ENCODE results near the gene FOSL2.

The FOSL2 gene

DNA sequence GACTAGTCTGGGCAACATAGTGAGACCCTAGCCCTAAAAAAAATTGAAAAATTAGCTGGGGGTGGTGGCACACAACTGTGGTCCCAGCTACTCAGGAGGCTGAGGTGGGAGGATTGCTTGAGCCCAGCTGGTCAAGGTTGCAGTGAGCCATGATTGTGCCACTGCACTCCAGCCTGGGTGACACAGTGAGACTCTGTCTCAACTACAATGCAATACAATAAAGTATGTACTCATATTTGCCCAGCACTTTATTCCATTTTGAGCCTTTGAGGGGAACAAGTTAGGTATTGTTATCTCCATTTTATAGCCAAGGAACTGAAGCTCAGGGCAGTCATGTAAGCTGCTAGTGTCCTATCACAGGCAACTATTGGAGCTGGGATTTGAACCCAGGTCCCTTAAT lies 53.9 kb downstream of the FOSL2 start:
- TF ChIP-seq, protein P1, sequence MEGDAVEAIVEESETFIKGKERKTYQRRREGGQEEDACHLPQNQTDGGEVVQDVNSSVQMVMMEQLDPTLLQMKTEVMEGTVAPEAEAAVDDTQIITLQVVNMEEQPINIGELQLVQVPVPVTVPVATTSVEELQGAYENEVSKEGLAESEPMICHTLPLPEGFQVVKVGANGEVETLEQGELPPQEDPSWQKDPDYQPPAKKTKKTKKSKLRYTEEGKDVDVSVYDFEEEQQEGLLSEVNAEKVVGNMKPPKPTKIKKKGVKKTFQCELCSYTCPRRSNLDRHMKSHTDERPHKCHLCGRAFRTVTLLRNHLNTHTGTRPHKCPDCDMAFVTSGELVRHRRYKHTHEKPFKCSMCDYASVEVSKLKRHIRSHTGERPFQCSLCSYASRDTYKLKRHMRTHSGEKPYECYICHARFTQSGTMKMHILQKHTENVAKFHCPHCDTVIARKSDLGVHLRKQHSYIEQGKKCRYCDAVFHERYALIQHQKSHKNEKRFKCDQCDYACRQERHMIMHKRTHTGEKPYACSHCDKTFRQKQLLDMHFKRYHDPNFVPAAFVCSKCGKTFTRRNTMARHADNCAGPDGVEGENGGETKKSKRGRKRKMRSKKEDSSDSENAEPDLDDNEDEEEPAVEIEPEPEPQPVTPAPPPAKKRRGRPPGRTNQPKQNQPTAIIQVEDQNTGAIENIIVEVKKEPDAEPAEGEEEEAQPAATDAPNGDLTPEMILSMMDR (IDR thresholded peaks at IDR 0.05; ENCODE audit: insufficient read depth, low read length, poor library complexity, severe bottlenecking), result no peak
- no peak overlapping the region for H3K4me3 ChIP-seq (replicated peaks; ENCODE audit: low read depth, low read length)
- no peak for DNase-seq (ENCODE audit: extremely low read depth, insufficient read length)

DNA sequence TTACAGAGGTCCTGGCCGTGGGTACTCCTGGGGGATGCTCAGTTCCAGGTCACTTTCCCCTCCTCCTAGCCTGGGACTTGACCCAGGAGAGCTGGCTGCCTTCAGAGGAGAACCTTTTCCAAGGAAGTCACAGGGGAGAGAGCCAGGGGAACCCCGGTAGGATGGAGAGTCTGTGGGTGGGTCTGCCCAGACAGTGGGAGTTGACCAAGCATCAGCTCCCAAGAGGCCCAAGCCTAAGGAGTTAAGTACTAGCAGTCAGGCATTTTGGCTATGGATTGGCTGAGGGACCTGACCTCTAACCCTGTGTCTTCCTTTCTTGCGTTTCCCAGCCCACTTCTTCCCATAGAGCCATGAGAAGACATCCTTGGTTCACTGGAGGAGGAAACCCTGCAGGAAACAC lies 54.4 kb downstream of the FOSL2 start:
- Histone ChIP-seq H3K27me3 (replicated peaks; ENCODE audit: control insufficient read depth, insufficient read depth, low read length) (peaks cover 2% of the 10 kb centered on the region; the same call in 1 of the 2 replicates), H3K4me3 (replicated peaks; ENCODE audit: low read depth, low read length) (no peak overlapping the region), H3K36me3 (ENCODE audit: control insufficient read depth, insufficient read depth, low read length) (no peaks in the 10 kb centered on the region)
- TF ChIP-seq, protein P1 (IDR thresholded peaks at IDR 0.05; ENCODE audit: insufficient read depth, low read length, poor library complexity, severe bottlenecking), result no peak
- DNase-seq (ENCODE audit: extremely low read depth, insufficient read length), result no peak

More for the DNA sequence above, 53.9 kb downstream of the FOSL2 start:
- Histone ChIP-seq H3K36me3 (ENCODE audit: control insufficient read depth, insufficient read depth, low read length) (no peaks in the 10 kb centered on the region), H3K27me3 (replicated peaks; ENCODE audit: control insufficient read depth, insufficient read depth, low read length) (peaks cover 2% of the 10 kb centered on the region; the same call in 1 of the 2 replicates)

DNA sequence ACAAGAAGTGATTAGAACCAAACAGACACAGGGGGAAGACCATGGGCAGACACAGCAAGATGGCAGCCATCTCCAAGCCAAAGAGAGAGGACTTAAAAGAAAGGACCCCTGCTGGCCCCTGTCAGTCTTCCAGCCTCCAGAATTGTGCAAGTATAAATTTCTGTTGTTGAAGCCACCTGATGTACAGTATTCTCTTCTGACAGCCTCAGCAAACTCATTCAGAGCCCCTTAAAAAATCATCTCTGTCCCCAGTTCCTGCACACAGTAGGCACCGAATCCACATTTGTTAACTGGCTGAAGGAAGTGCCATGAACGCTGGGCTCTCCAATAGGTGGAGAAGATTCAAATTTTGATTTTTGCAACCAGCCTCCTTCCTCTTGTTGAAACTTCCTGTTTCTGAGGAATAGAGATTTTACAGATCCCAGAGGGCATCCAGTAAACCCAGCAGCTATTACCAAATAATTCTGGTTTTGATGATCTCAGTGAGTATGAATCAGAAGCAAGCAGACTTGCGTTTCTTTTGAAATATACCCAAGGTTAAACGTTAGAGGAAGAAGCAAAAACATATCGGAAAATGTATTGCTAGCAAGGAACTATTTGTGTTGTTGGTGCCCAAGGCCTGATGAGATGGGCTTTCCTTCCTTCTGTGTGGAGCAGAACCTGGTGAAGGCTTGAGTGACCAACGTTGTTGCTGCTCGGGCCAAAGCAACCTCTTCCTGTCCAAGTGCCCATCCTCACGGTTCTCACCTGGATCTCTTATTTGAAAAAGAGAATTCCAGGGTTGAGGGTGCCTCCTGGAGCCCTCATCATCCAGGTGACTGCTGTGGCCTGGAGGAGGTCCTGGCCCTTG lies 55.5 kb downstream of the FOSL2 start:
- H3K27me3 ChIP-seq (replicated peaks; ENCODE audit: control insufficient read depth, insufficient read depth, low read length), result peaks cover 2% of the 10 kb centered on the region; the same call in 1 of the 2 replicates
- no peak for DNase-seq (ENCODE audit: extremely low read depth, insufficient read length)
- H3K36me3 ChIP-seq (ENCODE audit: control insufficient read depth, insufficient read depth, low read length), result no peaks in the 10 kb centered on the region
- no peak overlapping the region for H3K4me3 ChIP-seq (replicated peaks; ENCODE audit: low read depth, low read length)
- TF ChIP-seq, protein P1 (IDR thresholded peaks at IDR 0.05; ENCODE audit: insufficient read depth, low read length, poor library complexity, severe bottlenecking), result no peak

DNA sequence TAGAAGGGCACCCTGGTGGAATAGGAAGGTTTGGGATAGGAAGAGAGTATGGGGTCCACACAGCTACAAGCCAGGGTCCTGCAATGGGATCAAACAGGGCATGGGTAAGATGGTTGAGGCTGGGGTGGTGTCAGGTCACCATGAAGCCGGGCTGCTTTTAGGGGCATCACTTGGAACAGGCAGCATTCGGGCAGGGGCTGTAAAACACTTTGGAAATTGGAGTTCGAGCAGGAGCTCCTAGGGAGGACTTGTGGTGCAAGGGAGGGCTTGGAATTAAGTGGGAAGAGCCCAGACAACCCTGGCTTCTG lies 56.1 kb downstream of the FOSL2 start:
- Histone ChIP-seq H3K4me3 (replicated peaks; ENCODE audit: low read depth, low read length) (no peak overlapping the region), H3K27me3 (replicated peaks; ENCODE audit: control insufficient read depth, insufficient read depth, low read length) (peaks cover 2% of the 10 kb centered on the region; the same call in 1 of the 2 replicates), H3K36me3 (ENCODE audit: control insufficient read depth, insufficient read depth, low read length) (no peaks in the 10 kb centered on the region)
- TF ChIP-seq, protein P1 (IDR thresholded peaks at IDR 0.05; ENCODE audit: insufficient read depth, low read length, poor library complexity, severe bottlenecking), result no peak
- DNase-seq (ENCODE audit: extremely low read depth, insufficient read length), result no peak

DNA sequence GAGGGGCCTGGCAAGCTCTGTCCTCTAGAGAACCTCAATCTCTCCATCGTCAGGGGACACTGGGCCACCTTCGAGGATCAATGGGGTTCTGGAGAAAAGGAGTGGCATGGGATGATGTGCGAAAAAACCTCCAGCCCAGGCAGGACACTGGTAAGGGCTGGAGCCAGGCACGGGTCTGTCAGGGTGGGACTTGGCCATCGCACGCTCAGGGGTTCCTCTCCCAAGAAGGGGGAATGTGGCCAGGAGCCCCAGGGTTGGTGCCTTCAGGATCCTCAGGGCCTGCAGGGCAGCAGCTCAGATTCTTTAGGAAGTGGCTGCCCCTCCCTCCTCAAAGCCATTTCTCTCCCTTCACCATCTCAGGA lies 56.4 kb downstream of the FOSL2 start:
- Histone ChIP-seq H3K4me3 (replicated peaks; ENCODE audit: low read depth, low read length) (no peak overlapping the region), H3K36me3 (ENCODE audit: control insufficient read depth, insufficient read depth, low read length) (no peaks in the 10 kb centered on the region), H3K27me3 (replicated peaks; ENCODE audit: control insufficient read depth, insufficient read depth, low read length) (peaks cover 2% of the 10 kb centered on the region; the same call in 1 of the 2 replicates)
- TF ChIP-seq, protein P1 (IDR thresholded peaks at IDR 0.05; ENCODE audit: insufficient read depth, low read length, poor library complexity, severe bottlenecking), result no peak
- no peak for DNase-seq (ENCODE audit: extremely low read depth, insufficient read length)
